Caco-2 (cell line): ENCODE measurements around the gene SLC4A4. TPM values are rescaled to one million over a fixed set of nuclear protein-coding genes. Genes with fewer than 3 reads are reported as not detected.

Experiments used
- BruUV-seq: library from RNA; stranded (reverse); fragments of 400-500 nt; replicated peaks from 2 replicates; lab custom pipeline; 2021; lab: Mats Ljungman, UMichigan
- CTCF ChIA-PET: fragments of 300-600 bp; sonication (Branson Sonifier 250); formaldehyde crosslinking; loops from one replicate; lab custom pipeline; 2022; ENCODE audit warnings: antibody characterized with exemption; lab: Charles Lee
- POLR2A ChIA-PET: fragments of 300-600 bp; sonication (Branson Sonifier 250); formaldehyde crosslinking; loops from one replicate; lab custom pipeline; 2022; ENCODE audit warnings: antibody characterized with exemption; lab: Charles Lee
- DNase-seq, 2 experiments: peaks; one replicate each; pipeline versions ENCODE4 v3.0.0 to v3.0.0-alpha.2; 2020 to 2022
- H3K27me3 ChIP-seq: replicated peaks from 2 replicates; pipeline ENCODE4 v1.6.0; 2011; ENCODE audit warnings: low read length; ENCODE audit not compliant: control insufficient read depth, insufficient read depth
- H3K36me3 ChIP-seq: 2 replicates; pipeline ENCODE4 v1.5.1; 2011; ENCODE audit warnings: low read length; ENCODE audit not compliant: control insufficient read depth, insufficient read depth
- H3K4me1 ChIP-seq: fragments of 250-450 bp; sonication (Bioruptor Pico); 2 replicates; pipeline ENCODE4 v1.5.1; 2020; ENCODE audit warnings: mild to moderate bottlenecking
- H3K4me3 ChIP-seq: 2 replicates; pipeline ENCODE4 v1.5.1; 2011; ENCODE audit warnings: low read depth, mild to moderate bottlenecking, control low read depth, low read length
- H3K9me3 ChIP-seq: fragments of 250-450 bp; sonication (Bioruptor Pico); 2 replicates; pipeline ENCODE4 v1.5.1; 2020; ENCODE audit warnings: mild to moderate bottlenecking, moderate library complexity
- H3K27ac Mint-ChIP-seq: one replicate; pipeline ENCODE4 v1.8.0; 2022; ENCODE audit warnings: mixed read lengths; ENCODE audit not compliant: unreplicated experiment
- H3K27me3 Mint-ChIP-seq: one replicate; pipeline ENCODE4 v1.8.0; 2022; ENCODE audit warnings: mixed read lengths; ENCODE audit not compliant: insufficient read depth, unreplicated experiment
- H3K36me3 Mint-ChIP-seq: one replicate; pipeline ENCODE4 v1.8.0; 2022; ENCODE audit warnings: mild to moderate bottlenecking, mixed read lengths; ENCODE audit not compliant: insufficient read depth, unreplicated experiment
- H3K4me1 Mint-ChIP-seq: one replicate; pipeline ENCODE4 v1.8.0; 2022; ENCODE audit warnings: low read depth, mixed read lengths; ENCODE audit not compliant: unreplicated experiment
- H3K4me3 Mint-ChIP-seq: one replicate; pipeline ENCODE4 v1.8.0; 2022; ENCODE audit warnings: mild to moderate bottlenecking, moderate library complexity, mixed read lengths; ENCODE audit not compliant: unreplicated experiment
- H3K9me3 Mint-ChIP-seq: one replicate; pipeline ENCODE4 v1.8.0; 2022; ENCODE audit warnings: mixed read lengths; ENCODE audit not compliant: unreplicated experiment
- intact Hi-C: fragments of 100-400 bp; cut with micrococcal nuclease; formaldehyde crosslinking; loops from one replicate; pipeline ENCODE4 v1.10.0; 2022; ENCODE audit not compliant: unreplicated experiment
- total RNA-seq: library from RNA; stranded (reverse); gene quantifications from 2 replicates; pipeline ENCODE4 v1.2.3, GENCODE V29; 2022
- TF ChIP-seq, protein P1 (sequence below), 2 experiments: fragments of 200-600 bp in 1 of 2; IDR thresholded peaks; 1 replicate in 1 of 2; 2 replicates in 1 of 2; pipeline versions ENCODE4 v1.5.1 to v1.8.0; 2011 to 2022; ENCODE audit warnings: antibody characterized with exemption in 1 of 2, control low read depth in 1 of 2, inconsistent platforms in 1 of 2, low read depth in 1 of 2, low read length in 1 of 2, mild to moderate bottlenecking in 1 of 2, moderate library complexity in 1 of 2; ENCODE audit not compliant: insufficient read depth in 1 of 2, severe bottlenecking in 1 of 2, unreplicated experiment in 1 of 2

Gene SLC4A4
- total RNA-seq, 1 experiment from 2014 or later: 0.29 TPM

DNA sequence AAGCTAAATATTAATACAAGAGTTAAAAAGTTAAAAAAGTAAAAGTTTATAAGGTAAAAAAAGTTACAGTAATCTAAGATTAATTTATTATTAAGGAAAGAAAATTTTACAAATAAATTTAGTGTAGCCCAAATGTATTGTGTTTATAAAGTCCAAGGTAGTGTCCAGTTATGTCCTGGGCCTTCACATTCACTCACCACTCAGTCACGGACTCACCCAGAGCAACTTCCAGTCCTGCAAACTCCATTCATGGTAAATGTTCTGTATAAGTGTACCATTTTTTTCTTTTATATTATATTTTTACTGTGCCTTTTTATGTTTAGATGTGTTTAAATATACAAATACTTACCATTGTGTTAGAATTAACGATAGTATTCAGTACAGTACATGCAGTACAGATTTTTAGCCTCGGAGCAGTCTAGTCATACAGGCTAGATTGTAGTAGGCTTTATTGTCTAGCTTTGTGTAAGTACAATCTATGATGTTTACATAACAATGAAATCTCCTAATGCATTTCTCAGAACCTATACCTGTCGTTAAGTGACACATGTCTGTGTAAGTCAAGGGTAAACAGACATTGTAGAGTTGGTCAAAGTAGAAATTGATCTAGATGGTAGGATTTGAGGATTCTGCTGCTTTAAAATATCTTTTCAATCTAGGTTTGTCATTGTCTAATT lies 247.4 kb downstream of the SLC4A4 start:
- ChIA-PET CTCF (no interaction called here), POLR2A (no interaction called here)
- TF ChIP-seq, protein P1, sequence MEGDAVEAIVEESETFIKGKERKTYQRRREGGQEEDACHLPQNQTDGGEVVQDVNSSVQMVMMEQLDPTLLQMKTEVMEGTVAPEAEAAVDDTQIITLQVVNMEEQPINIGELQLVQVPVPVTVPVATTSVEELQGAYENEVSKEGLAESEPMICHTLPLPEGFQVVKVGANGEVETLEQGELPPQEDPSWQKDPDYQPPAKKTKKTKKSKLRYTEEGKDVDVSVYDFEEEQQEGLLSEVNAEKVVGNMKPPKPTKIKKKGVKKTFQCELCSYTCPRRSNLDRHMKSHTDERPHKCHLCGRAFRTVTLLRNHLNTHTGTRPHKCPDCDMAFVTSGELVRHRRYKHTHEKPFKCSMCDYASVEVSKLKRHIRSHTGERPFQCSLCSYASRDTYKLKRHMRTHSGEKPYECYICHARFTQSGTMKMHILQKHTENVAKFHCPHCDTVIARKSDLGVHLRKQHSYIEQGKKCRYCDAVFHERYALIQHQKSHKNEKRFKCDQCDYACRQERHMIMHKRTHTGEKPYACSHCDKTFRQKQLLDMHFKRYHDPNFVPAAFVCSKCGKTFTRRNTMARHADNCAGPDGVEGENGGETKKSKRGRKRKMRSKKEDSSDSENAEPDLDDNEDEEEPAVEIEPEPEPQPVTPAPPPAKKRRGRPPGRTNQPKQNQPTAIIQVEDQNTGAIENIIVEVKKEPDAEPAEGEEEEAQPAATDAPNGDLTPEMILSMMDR (IDR thresholded peaks at IDR 0.05; ENCODE audit: insufficient read depth in 1 of 2, low read depth in 1 of 2, low read length in 1 of 2, severe bottlenecking in 1 of 2, unreplicated experiment in 1 of 2): no peak
- no peaks in the 10 kb centered on the region for H3K9me3 ChIP-seq
- BruUV-seq: no TSS peak
- Mint-ChIP-seq H3K4me1 (peaks cover 6% of the 10 kb centered on the region), H3K27ac (no peak overlapping the region), H3K9me3 (peaks cover 32% of the 10 kb centered on the region), H3K4me3 (no peak overlapping the region), H3K27me3 (no peaks in the 10 kb centered on the region), H3K36me3 (no peaks in the 10 kb centered on the region)
- DNase-seq: no peak
- H3K27me3 ChIP-seq: no peaks in the 10 kb centered on the region
- intact Hi-C loops: no loop called here
- no peaks in the 10 kb centered on the region for H3K36me3 ChIP-seq
- H3K4me1 ChIP-seq: peaks cover 4% of the 10 kb centered on the region; the same call in 1 of the 2 replicates
- no peak overlapping the region for H3K4me3 ChIP-seq

DNA sequence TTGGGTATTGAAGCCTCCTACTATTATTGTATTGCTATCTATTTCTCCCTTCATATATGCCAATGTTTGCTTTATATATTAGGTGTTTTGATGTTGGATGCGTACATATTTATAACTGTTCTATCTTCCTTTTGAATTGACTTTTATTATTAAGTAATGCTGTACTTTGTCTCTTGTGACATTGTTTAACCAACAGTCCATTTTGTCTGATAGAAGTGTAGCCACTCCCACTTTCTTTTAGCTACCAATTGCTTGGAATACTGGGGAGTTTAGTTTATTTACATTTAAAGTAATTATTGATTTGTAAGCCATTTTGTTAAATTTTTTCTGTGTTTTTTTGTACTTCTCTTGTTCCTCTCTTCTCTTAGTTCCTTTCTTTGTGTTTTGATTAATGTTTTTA lies 249.2 kb downstream of the SLC4A4 start:
- Histone ChIP-seq H3K36me3 (no peaks in the 10 kb centered on the region), H3K9me3 (no peaks in the 10 kb centered on the region), H3K4me3 (no peak overlapping the region), H3K4me1 (peaks cover 4% of the 10 kb centered on the region; the same call in 1 of the 2 replicates), H3K27me3 (no peaks in the 10 kb centered on the region)
- no peaks in the 10 kb centered on the region for H3K36me3 Mint-ChIP-seq
- H3K4me3 Mint-ChIP-seq: no peak overlapping the region
- TF ChIP-seq, protein P1 (IDR thresholded peaks at IDR 0.05; ENCODE audit: insufficient read depth in 1 of 2, low read depth in 1 of 2, low read length in 1 of 2, severe bottlenecking in 1 of 2, unreplicated experiment in 1 of 2): no peak
- intact Hi-C loops: no loop called here
- ChIA-PET POLR2A (no interaction called here), CTCF (no interaction called here)
- H3K27ac Mint-ChIP-seq: no peak overlapping the region
- H3K4me1 Mint-ChIP-seq: peaks cover 6% of the 10 kb centered on the region
- DNase-seq: no peak
- H3K27me3 Mint-ChIP-seq: no peaks in the 10 kb centered on the region
- BruUV-seq: no TSS peak
- H3K9me3 Mint-ChIP-seq: peaks cover 18% of the 10 kb centered on the region

DNA sequence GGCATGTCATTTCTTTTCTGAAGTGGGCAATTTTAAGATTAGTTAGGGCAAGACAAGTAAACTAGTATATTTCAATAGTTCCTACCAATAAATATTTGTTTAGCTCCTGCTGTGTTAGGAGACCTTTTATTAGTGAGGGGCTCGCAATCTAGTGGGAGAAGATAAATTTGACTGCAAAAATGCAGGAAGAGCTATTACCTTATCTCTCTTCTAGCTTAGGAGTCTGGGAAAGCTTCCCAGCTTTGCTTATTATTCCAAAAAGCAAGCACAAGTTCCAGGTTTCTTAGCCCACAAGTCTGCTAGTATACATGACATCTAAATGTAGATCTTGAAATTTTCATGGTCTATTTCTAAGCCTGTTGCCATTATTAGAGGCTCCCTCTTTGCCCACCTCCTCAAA lies 254.0 kb downstream of the SLC4A4 start:
- CTCF ChIA-PET: no interaction called here
- BruUV-seq: no TSS peak
- intact Hi-C loops: no loop called here
- H3K36me3 Mint-ChIP-seq: no peaks in the 10 kb centered on the region
- H3K36me3 ChIP-seq: no peaks in the 10 kb centered on the region
- H3K4me3 ChIP-seq: no peak overlapping the region
- H3K27me3 Mint-ChIP-seq: no peaks in the 10 kb centered on the region
- TF ChIP-seq, protein P1 (IDR thresholded peaks at IDR 0.05; ENCODE audit: insufficient read depth in 1 of 2, low read depth in 1 of 2, low read length in 1 of 2, severe bottlenecking in 1 of 2, unreplicated experiment in 1 of 2): no peak
- H3K27ac Mint-ChIP-seq: no peak overlapping the region
- H3K4me1 Mint-ChIP-seq: peaks cover 6% of the 10 kb centered on the region
- no peaks in the 10 kb centered on the region for H3K27me3 ChIP-seq
- peaks cover 18% of the 10 kb centered on the region for H3K9me3 Mint-ChIP-seq
- H3K4me1 ChIP-seq: peaks cover 4% of the 10 kb centered on the region; the same call in 1 of the 2 replicates
- DNase-seq: no peak
- no peak overlapping the region for H3K4me3 Mint-ChIP-seq
- H3K9me3 ChIP-seq: no peaks in the 10 kb centered on the region
- POLR2A ChIA-PET: no interaction called here
